HepG2 (cell line): ENCODE results near the gene COX4I1. TPM values are rescaled to one million over a fixed set of nuclear protein-coding genes. Genes with fewer than 3 reads are reported as not detected.
A peak's percentile ranks its signal among the peaks of the same experiment; 100 is the strongest.

Experiments used
- AHR ChIP-seq: IDR thresholded peaks from 2 replicates; pipeline ENCODE4 v1.6.1; 2018; ENCODE audit warnings: missing genetic modification reagents, missing compliant biosample characterization
- ATF7 ChIP-seq, 2 experiments: fragments of 450-650 bp in 1 of 2; sonication (generic) in 1 of 2; formaldehyde crosslinking in 1 of 2; IDR thresholded peaks; 2 replicates each; pipeline versions ENCODE4 v1.4.0 to v1.6.1; 2016 to 2020; ENCODE audit warnings: antibody characterized with exemption in 1 of 2, mild to moderate bottlenecking in 1 of 2, missing genetic modification reagents in 1 of 2
- ATM ChIP-seq: fragments of 450-650 bp; IDR thresholded peaks from 2 replicates; pipeline ENCODE4 v1.7.1; 2017; ENCODE audit warnings: mild to moderate bottlenecking, borderline replicate concordance
- BORCS8-MEF2B ChIP-seq: sonication (generic); formaldehyde crosslinking; IDR thresholded peaks from 2 replicates; pipeline ENCODE4 v1.8.0; 2022; ENCODE audit warnings: mild to moderate bottlenecking, missing genetic modification reagents
- ELF1 ChIP-seq: sonication (generic); formaldehyde crosslinking; IDR thresholded peaks from 2 replicates; pipeline ENCODE4 v1.4.0; 2020; ENCODE audit warnings: missing genetic modification reagents
- ERF ChIP-seq: IDR thresholded peaks from 2 replicates; pipeline ENCODE4 v1.6.1; 2018; ENCODE audit warnings: missing biosample characterization, missing genetic modification reagents
- HDAC2 ChIP-seq: sonication (generic); formaldehyde crosslinking; IDR thresholded peaks from 2 replicates; pipeline ENCODE4 v1.4.0; 2020; ENCODE audit warnings: missing genetic modification reagents
- KAT8 ChIP-seq: IDR thresholded peaks from 2 replicates; pipeline ENCODE4 v1.6.1; 2016; ENCODE audit warnings: missing genetic modification reagents, missing compliant biosample characterization
- NFKB2 ChIP-seq: sonication (generic); formaldehyde crosslinking; IDR thresholded peaks from 2 replicates; pipeline ENCODE4 v1.4.0; 2020; ENCODE audit warnings: missing genetic modification reagents, borderline replicate concordance
- PHF5A ChIP-seq: IDR thresholded peaks from one replicate; pipeline ENCODE4 v1.6.1; 2018; ENCODE audit warnings: low read depth, missing genetic modification reagents; ENCODE audit not compliant: unreplicated experiment
- PLRG1 ChIP-seq: fragments of 450-650 bp; conservative IDR thresholded peaks from 2 replicates; pipeline ENCODE4 v1.6.1; 2016
- RARA ChIP-seq: IDR thresholded peaks from 2 replicates; pipeline ENCODE4 v1.6.1; 2016; ENCODE audit warnings: missing genetic modification reagents, missing compliant biosample characterization
- SSRP1 ChIP-seq: IDR thresholded peaks from 2 replicates; pipeline ENCODE4 v1.6.1; 2016; ENCODE audit warnings: control low read depth
- TFAP4 ChIP-seq: sonication (generic); IDR thresholded peaks from 2 replicates; pipeline ENCODE4 v1.6.1; 2016; ENCODE audit warnings: low read depth, borderline replicate concordance
- THAP11 ChIP-seq: IDR thresholded peaks from 2 replicates; pipeline ENCODE4 v1.6.1; 2016; ENCODE audit warnings: missing biosample characterization, missing genetic modification reagents
- ZNF274 ChIP-seq: sonication (generic); formaldehyde crosslinking; IDR thresholded peaks from 2 replicates; pipeline ENCODE4 v1.5.1; 2020; ENCODE audit warnings: mild to moderate bottlenecking, missing genetic modification reagents
- ZNF280D ChIP-seq: sonication (generic); formaldehyde crosslinking; IDR thresholded peaks from 2 replicates; pipeline ENCODE4 v1.5.1; 2020; ENCODE audit warnings: mild to moderate bottlenecking, missing genetic modification reagents
- ZNF556 ChIP-seq: sonication (generic); formaldehyde crosslinking; IDR thresholded peaks from 2 replicates; pipeline ENCODE4 v1.4.0; 2020; ENCODE audit warnings: mild to moderate bottlenecking, missing genetic modification reagents, borderline replicate concordance
- ZNF746 ChIP-seq: sonication (generic); formaldehyde crosslinking; IDR thresholded peaks from 2 replicates; pipeline ENCODE4 v1.8.0; 2022; ENCODE audit warnings: mild to moderate bottlenecking, missing genetic modification reagents
- ZNF766 ChIP-seq: sonication (generic); formaldehyde crosslinking; IDR thresholded peaks from 2 replicates; pipeline ENCODE4 v1.5.0; 2020; ENCODE audit warnings: missing genetic modification reagents, borderline replicate concordance
- ZNF777 ChIP-seq: sonication (generic); formaldehyde crosslinking; IDR thresholded peaks from 2 replicates; pipeline ENCODE4 v1.4.0; 2020; ENCODE audit warnings: missing genetic modification reagents
- polyA plus RNA-seq, 8 experiments: library from polyadenylated mRNA; depleted of rRNA in 3 of 8; stranded (reverse) in 7 of 8; unstranded in 1 of 8; fragments of >200 nt; fragmentation: Illumina TruSeq in 4 of 8; extraction: Trizol in 4 of 8; gene quantifications; 2 replicates each; pipeline versions ENCODE4 v1.2.1 to v1.2.3, GENCODE V29; 2011 to 2016; ENCODE audit warnings: low read depth in 4 of 8, missing spikeins in 1 of 8, mixed read lengths in 1 of 8; ENCODE audit not compliant: insufficient read depth in 1 of 8
- total RNA-seq, 5 experiments: library from RNA; depleted of rRNA; stranded (reverse); fragments of >200 nt; fragmentation: Illumina TruSeq; extraction: Trizol; gene quantifications; 2 replicates each; pipeline ENCODE4 v1.2.3, GENCODE V29; 2016; ENCODE audit warnings: low read depth in 1 of 5
- TF ChIP-seq, protein P1 (sequence below): sonication (generic); formaldehyde crosslinking; IDR thresholded peaks from 2 replicates; pipeline ENCODE4 v1.4.0; 2020; ENCODE audit warnings: missing genetic modification reagents

COX4I1 gene
- total and polyA plus RNA-seq, 2 of the 13 experiments (the other 11 are each of a cell fraction or from before 2014, with no cell fraction given): 658 to 902 TPM

DNA sequence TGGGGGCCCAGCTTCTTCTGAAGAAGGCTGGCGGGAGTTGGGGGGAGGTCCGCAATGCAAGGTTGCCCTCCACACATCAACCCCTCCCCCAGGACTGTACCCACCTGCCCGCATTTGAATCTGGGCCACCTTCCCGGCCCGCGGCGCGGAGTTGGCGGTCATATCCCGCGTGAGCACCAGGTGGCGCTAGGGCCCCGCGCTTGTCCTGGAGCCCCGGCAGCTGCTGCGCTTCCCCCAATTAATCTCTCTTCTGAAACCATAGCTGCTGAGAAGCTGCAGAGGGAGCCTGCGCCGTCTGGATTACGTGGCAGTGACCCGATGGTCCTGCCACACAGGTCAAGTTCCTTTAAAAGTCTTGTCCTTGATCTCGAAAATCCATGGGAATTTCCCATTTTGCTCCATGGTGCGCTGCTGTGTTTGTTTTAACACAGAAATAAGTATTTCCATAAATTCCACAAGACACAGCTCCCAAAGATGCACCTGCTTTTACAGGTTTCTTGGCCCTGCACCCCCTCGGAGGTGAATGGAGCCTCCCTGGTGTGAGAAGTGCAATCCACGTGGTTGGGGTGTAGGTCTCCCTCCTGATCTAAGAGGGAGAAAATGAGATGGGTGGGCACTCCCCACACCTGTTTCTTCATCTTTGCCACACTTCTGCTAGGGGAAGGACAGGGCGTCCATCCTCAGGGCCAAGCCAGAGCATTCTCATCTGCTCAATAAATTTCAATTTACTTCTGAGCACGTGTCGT, 22.1 kb downstream of the COX4I1 start (continued):
- TF ChIP-seq, protein P1, sequence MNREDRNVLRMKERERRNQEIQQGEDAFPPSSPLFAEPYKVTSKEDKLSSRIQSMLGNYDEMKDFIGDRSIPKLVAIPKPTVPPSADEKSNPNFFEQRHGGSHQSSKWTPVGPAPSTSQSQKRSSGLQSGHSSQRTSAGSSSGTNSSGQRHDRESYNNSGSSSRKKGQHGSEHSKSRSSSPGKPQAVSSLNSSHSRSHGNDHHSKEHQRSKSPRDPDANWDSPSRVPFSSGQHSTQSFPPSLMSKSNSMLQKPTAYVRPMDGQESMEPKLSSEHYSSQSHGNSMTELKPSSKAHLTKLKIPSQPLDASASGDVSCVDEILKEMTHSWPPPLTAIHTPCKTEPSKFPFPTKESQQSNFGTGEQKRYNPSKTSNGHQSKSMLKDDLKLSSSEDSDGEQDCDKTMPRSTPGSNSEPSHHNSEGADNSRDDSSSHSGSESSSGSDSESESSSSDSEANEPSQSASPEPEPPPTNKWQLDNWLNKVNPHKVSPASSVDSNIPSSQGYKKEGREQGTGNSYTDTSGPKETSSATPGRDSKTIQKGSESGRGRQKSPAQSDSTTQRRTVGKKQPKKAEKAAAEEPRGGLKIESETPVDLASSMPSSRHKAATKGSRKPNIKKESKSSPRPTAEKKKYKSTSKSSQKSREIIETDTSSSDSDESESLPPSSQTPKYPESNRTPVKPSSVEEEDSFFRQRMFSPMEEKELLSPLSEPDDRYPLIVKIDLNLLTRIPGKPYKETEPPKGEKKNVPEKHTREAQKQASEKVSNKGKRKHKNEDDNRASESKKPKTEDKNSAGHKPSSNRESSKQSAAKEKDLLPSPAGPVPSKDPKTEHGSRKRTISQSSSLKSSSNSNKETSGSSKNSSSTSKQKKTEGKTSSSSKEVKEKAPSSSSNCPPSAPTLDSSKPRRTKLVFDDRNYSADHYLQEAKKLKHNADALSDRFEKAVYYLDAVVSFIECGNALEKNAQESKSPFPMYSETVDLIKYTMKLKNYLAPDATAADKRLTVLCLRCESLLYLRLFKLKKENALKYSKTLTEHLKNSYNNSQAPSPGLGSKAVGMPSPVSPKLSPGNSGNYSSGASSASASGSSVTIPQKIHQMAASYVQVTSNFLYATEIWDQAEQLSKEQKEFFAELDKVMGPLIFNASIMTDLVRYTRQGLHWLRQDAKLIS (CRISPR knock-in tag): no peak
- TF ChIP-seq ZNF280D (CRISPR knock-in tag) (peak; percentile 69; the same call in 1 of the 2 replicates), ZNF274 (0 out of 2 replicates have a peak, but pooled peaks have one; percentile 54), HDAC2 (CRISPR knock-in tag) (0 out of 2 replicates have a peak, but pooled peaks have one; percentile 26), ATM (no peak), ERF (CRISPR knock-in tag) (peak; percentile 76; the same call in 1 of the 2 replicates), ZNF746 (CRISPR knock-in tag) (0 out of 2 replicates have a peak, but pooled peaks have one; percentile 25), ELF1 (peak; percentile 29; the same call in 1 of the 2 replicates), KAT8 (peak; percentile 37; the same call in 1 of the 2 replicates), THAP11 (CRISPR knock-in tag) (peak; percentile 42; the same call in 1 of the 2 replicates), ATF7 (IDR thresholded peaks at IDR 0.05) (no peak), ATF7 (CRISPR knock-in tag; IDR thresholded peaks at IDR 0.05) (no peak), ZNF766 (0 out of 2 replicates have a peak, but pooled peaks have one; percentile 36), AHR (CRISPR knock-in tag) (0 out of 2 replicates have a peak, but pooled peaks have one; percentile 32), PHF5A (peak; percentile 43), PLRG1 (no peak), TFAP4 (peak; percentile 68; the same call in 1 of the 2 replicates), RARA (CRISPR knock-in tag) (peak; percentile 33; the same call in 1 of the 2 replicates), NFKB2 (CRISPR knock-in tag) (peak; percentile 43; the same call in 1 of the 2 replicates), ZNF777 (CRISPR knock-in tag) (0 out of 2 replicates have a peak, but pooled peaks have one; percentile 34), ZNF556 (peak; percentile 52; the same call in 1 of the 2 replicates), BORCS8-MEF2B (CRISPR knock-in tag) (peak; percentile 75; the same call in 1 of the 2 replicates), SSRP1 (CRISPR knock-in tag) (0 out of 2 replicates have a peak, but pooled peaks have one; percentile 48)
